Suprapubic skin (tissue), 4 donors: Measurements from ENCODE around the gene SPDYE2B. TPM values are rescaled to one million over a fixed set of nuclear protein-coding genes. Genes with fewer than 3 reads are reported as not detected.

ENCODE experiments used
- total RNA-seq, 4 donors: library from RNA; depleted of rRNA; stranded (reverse); fragments of >200 nt; gene quantifications; one replicate each; pipeline ENCODE4 v1.1.0, GENCODE V29; 2016

The SPDYE2B gene
- total RNA-seq, 4 donors from 2014 or later = not detected

Other genes starting within 250 kb of the SPDYE2B start
- 1 to 10 TPM; 4.3 to 7.0 (median 5.0) TPM for gene ORAI2, start 216.7 kb upstream of the SPDYE2B start, total RNA-seq
- 10 to 100 TPM; 17.9 to 41.1 (median 26.7) TPM for gene ALKBH4, start 185.5 kb upstream of the SPDYE2B start, total RNA-seq
- gene LRWD1, start 185.3 kb upstream of the SPDYE2B start, total RNA-seq = 10 to 100 TPM in 3 of 4 donors, 1 to 10 TPM in 1; 9.8 to 19.2 (median 16.4) TPM
- 10 to 100 TPM in 3 of 4 donors, 1 to 10 TPM in 1; 9.5 to 29.0 (median 19.3) TPM for gene POLR2J, start 171.4 kb upstream of the SPDYE2B start, total RNA-seq
- 10 to 100 TPM; 26.5 to 30.7 (median 28.4) TPM for gene RASA4B, start 132.5 kb upstream of the SPDYE2B start, total RNA-seq
- gene UPK3BL2, start 106.6 kb upstream of the SPDYE2B start, total RNA-seq = 10 to 100 TPM in 2 of 4 donors, 1 to 10 TPM in 2; 7.8 to 24.4 (median 11.5) TPM
- under 1 TPM in 1 of 4 donors, not detected in 3; 0.64 TPM for gene SPDYE2, start 99.1 kb upstream of the SPDYE2B start, total RNA-seq
- 10 to 100 TPM; 11.3 to 28.5 (median 27.3) TPM for gene POLR2J3, start 77.7 kb upstream of the SPDYE2B start, total RNA-seq
- gene RASA4, start 33.6 kb upstream of the SPDYE2B start, total RNA-seq = 10 to 100 TPM; 16.4 to 33.9 (median 23.6) TPM
- gene UPK3BL1, start 7.5 kb upstream of the SPDYE2B start, total RNA-seq = 10 to 100 TPM; 24.2 to 57.0 (median 48.1) TPM
- gene POLR2J2, start 21.3 kb downstream of the SPDYE2B start, total RNA-seq = 1 to 10 TPM; 1.0 to 5.1 (median 3.1) TPM
- 10 to 100 TPM; 12.4 to 41.9 (median 16.9) TPM for gene FAM185A, start 98.7 kb downstream of the SPDYE2B start, total RNA-seq